NCI-H345 treated with DMSO at 0.1 percent for 48 hours (cell line): ENCODE measurements around the gene ATG14.
A peak's percentile ranks its signal among the peaks of the same experiment; 100 is the strongest.

Experiments
- DNase-seq: peaks from one replicate; lab custom pipeline; 2025; ENCODE audit not compliant: unreplicated experiment; lab: John Stamatoyannopoulos, UW

ATG14 gene

DNA sequence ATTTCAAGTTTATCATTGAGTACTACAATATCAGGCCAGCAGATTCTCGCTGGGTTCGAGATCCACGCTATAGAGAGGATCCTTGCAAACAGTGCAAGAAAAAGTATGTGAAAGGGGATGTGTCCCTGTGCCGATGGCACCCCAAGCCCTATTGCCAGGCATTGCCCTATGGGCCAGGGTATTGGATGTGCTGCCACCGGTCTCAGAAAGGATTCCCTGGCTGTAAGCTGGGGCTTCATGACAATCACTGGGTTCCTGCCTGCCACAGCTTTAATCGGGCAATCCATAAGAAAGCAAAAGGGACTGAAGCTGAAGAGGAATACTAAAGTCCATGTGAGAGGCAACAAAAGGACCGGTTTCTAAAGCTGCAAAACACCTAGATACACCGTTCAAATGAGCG is 59.4 kb downstream of the ATG14 start:
- no peak for DNase-seq

DNA sequence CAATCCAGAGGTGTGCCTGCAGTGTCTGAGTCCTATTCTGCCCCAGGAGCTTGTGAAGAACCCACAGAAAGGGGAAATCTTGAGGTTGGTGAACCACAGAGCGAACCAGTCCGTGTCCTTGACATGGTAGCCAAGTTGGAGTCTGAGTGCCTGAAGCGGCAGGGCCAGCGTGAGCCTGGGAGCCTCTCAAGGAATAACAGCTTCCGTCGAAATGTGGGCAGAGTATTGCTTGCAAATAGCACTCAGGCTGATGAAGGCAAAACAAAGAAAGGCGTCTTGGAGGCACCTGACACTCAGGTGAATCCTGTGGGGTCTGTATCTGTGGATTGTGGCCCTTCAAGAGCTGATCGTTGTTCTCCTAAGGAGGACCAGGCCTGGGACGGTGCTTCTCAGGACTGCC is 60.5 kb downstream of the ATG14 start:
- no peak for DNase-seq

GRCh38 chr14:55350461-55350860 is 61.2 kb downstream of the ATG14 start:
- DNase-seq = no peak

GRCh38 chr14:55349565-55349964 is 62.1 kb downstream of the ATG14 start:
- no peak for DNase-seq

- no peak for DNase-seq
Measured at GRCh38 chr14:55348766-55349453, 62.7 kb downstream of the ATG14 start.

DNA sequence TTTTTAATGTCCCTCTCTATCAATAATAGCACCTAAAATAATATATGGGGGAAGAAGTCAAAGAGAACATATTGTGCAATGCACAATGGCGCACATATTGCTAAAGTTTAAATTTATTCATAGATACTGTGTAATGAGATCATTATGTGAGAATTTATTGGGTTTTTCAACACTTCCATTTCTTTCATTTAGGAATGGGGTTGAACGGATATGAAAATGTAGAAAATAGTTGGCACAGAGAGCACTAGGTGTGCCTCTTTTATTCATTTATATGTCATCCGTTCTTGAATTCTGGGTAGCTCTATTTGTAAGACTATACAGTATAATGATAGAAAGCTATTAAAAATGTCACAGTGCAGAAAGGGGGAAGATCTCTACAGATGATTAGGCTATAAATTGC is 63.9 kb downstream of the ATG14 start:
- DNase-seq = no peak

DNA sequence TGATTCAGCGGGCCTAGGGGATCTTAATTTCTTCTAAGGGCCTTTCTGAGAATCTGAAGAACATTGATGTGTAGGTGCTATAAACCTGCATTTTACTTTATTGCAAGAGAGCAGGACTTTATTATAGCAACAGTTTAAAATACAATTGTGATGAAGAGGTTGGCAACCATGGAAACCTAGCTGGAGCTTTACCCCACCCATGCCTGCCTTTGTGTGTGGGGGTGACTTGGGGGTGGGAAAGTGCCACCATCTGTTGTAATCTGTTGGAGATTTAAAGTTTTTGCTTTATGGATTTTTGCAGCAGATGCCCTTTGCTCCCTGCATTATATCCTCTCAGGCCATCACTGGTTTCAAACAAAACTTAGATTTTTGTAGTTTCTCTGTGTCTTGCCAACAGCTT is 64.6 kb downstream of the ATG14 start:
- no peak for DNase-seq

DNA sequence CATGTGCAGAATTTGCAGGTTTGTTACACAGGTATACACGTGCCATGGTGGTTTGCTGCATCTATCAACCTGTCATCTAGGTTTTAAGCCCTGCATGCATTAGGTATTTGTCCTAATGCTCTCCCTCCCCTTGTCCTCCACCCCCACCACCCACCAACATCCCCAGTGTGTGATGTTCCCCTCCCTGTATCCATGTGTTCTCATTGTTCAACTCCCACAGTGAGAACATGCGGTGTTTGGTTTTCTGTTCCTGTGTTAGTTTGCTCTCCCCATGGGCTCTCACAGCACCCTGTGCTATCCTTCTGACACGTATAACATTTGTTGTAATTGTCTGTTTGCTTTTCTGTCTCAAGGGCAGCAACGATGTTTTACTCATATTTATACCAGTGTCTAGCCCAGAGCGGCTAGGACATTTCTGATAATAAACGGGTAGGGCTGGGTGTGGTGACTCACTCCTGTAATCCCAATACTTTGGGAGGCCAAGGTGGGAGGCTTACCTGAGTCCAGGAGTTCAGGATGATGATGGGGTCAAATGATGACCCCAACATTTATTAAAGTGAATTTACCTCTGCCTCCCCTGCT is 67.0 kb downstream of the ATG14 start:
- DNase-seq = peak; percentile 45

DNA sequence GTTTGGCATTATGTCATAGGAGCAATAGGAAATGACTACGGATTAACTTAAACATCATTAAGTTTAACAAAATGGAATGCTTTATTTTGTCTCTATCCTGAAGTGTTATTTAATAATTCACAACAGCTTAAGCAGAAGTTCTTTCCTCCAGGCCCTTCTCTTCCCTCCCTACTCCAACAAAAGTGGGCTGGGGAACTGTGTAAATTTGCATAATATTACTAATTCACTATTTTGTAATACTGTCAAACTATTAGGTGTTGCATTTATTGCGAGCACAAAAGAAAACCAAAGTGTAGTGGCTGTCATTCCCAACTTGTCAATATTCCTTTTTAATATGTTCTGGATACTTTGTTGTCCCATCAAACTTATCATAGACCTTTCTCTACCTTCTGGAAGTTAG is 69.8 kb downstream of the ATG14 start:
- no peak for DNase-seq

DNA sequence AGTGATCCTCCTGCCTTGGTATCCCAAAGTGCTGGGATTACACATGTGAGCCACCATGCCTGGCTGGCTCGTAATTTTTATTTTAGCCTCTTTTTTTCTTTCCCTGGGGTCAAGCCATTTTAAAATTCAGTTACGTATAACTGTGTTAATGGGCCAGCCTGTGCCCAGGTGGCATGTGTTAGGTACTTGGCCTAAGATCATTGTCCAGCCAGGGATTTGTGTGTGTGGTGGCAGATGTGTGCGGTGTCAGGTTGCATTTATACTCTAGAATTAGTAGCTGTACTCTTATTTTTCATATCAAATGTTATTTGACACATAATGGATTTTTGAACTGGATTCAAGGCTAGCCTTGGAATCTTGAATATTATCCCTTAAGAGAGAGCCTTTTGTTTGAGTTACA is 71.1 kb downstream of the ATG14 start:
- DNase-seq = no peak

GRCh38 chr14:55339770-55340169 is 71.9 kb downstream of the ATG14 start:
- DNase-seq = no peak

DNA sequence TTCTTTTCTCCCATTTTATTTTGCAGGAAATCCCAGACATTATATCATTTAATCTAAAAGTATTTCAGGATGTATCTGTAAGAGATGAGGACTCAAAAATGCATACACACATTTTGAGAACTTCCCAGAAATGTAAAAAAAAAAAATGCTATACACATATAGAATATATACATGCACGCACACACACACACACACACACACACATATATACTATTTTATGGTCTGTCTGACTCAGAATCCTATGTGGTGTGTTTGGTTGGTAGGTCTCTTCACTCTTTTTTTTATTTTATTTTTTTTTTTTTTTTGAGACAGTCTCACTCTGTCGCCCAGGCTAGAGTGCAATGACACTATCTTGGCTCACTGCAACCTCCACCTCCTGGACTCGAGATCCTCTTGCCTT is 74.9 kb downstream of the ATG14 start:
- no peak for DNase-seq

DNA sequence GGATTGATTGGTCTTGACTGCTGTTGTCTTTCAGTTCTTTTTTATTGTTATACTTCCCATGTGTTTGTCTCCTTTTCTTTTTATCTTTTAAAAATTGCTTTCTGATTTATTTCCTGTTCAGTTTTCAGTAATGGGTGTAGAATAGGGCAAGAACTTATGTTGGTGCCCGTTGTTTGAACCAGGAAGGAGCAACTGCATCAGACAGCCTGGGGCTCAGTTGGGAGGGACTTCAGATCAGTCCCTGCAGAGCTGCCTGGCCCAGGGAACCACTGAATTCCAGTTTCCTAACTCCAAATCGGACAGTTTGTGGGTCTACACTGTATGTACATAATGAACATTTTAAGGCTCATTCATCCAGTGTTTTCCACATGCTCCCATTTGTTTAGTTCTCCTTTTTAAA is 75.5 kb downstream of the ATG14 start:
- DNase-seq = no peak

DNA sequence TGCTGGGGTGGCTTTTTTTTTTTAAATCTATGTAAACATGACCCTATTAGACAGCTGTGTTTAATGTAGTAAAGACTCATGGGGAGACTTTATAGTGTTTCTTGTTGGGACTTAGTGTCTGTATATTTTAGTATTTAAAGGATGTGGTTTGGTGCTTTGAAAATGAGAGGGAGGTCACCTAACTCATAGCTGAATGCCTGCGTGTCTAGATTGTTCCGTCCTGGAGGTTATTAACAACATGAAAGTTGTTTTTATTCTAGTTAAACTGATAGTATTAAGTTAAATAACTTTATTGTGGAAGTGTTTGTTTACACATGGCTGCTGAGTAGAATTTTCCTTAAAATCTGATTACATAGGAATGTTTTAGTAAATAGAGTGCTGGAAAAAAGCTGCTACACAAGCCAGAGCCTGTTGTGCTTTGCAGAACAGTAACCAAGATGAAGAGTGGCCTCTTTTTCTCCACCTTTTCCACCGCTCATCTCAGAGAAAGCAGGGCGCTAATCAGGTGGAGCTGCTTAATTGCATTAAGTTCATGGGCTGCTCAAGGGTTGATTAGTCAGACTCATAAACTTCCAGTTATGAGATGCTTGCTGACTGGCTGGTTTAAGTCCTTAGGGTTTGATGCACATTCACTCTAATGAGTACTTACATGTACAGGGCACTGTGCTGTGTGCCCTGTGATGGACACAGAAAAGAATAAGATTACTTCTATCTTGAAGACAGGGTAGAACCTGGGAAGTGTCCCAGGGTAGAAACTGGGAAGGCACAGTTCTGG is 77.7 kb downstream of the ATG14 start:
- DNase-seq = no peak

GRCh38 chr14:55332654-55333570 is 78.7 kb downstream of the ATG14 start:
- DNase-seq = no peak

- DNase-seq = no peak
Measured at GRCh38 chr14:55329999-55330710, 81.5 kb downstream of the ATG14 start.

DNA sequence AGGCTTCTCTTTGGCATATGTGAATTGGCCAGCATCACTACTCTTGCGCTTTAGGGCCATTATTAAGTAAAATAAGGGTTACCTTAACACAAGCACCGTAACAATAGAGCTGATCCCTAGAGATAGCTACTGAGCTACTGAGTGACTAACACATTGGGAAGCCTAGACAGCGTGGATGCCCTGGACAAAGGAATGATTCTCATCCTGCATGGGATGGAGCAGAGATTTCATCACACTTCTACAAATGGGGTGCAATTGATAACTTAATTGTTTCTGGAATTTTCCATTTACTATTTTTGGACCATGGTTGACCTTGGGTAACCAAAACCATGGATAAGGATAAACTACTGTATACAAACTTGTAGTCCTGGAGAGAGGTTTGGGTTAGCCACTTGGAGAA is 83.3 kb downstream of the ATG14 start:
- no peak for DNase-seq

GRCh38 chr14:55327179-55327578 is 84.5 kb downstream of the ATG14 start:
- DNase-seq = no peak

DNA sequence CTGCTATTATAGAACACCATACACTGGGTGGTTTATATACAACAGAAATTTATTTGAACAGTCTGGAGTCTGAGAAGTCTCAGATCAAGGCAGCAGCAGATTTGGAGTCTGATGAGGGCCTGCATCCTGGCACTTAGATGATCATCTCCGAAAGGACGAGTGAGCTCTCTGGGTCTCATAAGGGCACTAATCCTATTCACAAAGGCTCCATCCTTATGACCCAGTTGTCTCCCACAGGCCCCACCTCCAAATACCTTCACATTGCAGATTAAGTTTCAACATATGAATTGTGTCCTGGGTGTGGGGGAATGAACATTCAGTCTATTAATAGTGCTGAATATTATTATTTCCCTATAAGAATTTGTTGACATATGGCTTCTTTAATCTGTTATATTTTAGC is 86.8 kb downstream of the ATG14 start:
- no peak for DNase-seq

GRCh38 chr14:55323910-55324309 is 87.7 kb downstream of the ATG14 start:
- DNase-seq = no peak

DNA sequence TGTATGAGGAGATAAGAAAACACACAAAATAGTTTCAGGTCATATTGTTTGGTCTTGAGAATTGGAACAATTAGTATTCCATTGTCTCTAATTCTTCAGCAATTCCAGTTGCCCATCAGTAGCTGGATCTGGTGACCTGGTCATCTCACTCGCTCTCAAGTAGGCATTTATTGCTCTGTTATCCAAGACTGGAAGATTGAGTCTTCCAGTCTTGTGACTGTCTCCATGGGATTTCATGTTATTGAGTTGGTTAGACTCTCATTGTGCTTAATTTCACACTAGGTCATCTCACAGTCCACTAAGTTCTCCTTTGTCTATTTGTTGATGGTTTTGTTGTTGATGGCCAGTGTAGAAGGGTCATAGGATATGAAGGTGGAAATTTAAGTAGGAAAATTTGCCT is 92.9 kb downstream of the ATG14 start:
- DNase-seq = no peak
